HS-27A (cell line): Measurements from ENCODE around the gene PLD3.
"Not testable (repeated sequence)": the region's sequence is repeated elsewhere in the genome, so short reads cannot be mapped to it uniquely, and the experiment has no call there.

ENCODE experiments used
- DNase-seq: peaks from one replicate; pipeline ENCODE4 v3.0.0-alpha.2; 2012; ENCODE audit warnings: low read depth, missing footprints

Gene PLD3

GRCh38 chr19:40365613-40366401 lies 17.3 kb downstream of the PLD3 start:
- DNase-seq, result no peak

- no peak for DNase-seq
Measured at GRCh38 chr19:40366697-40367561, 18.4 kb downstream of the PLD3 start.

GRCh38 chr19:40367577-40368434 lies 19.3 kb downstream of the PLD3 start:
- no peak for DNase-seq

- no peak for DNase-seq
Measured at GRCh38 chr19:40369797-40370196, 21.3 kb downstream of the PLD3 start.

GRCh38 chr19:40370253-40370652 lies 21.8 kb downstream of the PLD3 start:
- not testable (repeated sequence) for DNase-seq

GRCh38 chr19:40370997-40371801 lies 22.7 kb downstream of the PLD3 start:
- DNase-seq, result no peak

- no peak for DNase-seq
Measured at GRCh38 chr19:40371802-40372122, 23.3 kb downstream of the PLD3 start.

GRCh38 chr19:40374084-40374483 lies 25.6 kb downstream of the PLD3 start:
- DNase-seq, result no peak

- DNase-seq, result no peak
Measured at GRCh38 chr19:40376286-40376862, 27.9 kb downstream of the PLD3 start.

GRCh38 chr19:40377876-40378385 lies 29.4 kb downstream of the PLD3 start:
- DNase-seq, result no peak

GRCh38 chr19:40378509-40378908 lies 30.0 kb downstream of the PLD3 start:
- DNase-seq, result no peak

- DNase-seq, result no peak
Measured at GRCh38 chr19:40379446-40380198, 31.1 kb downstream of the PLD3 start.

- no peak for DNase-seq
Measured at GRCh38 chr19:40380199-40381037, 31.9 kb downstream of the PLD3 start.

GRCh38 chr19:40381321-40381720 lies 32.8 kb downstream of the PLD3 start:
- DNase-seq, result no peak

- DNase-seq, result no peak
Measured at GRCh38 chr19:40383668-40384248, 35.3 kb downstream of the PLD3 start.

GRCh38 chr19:40387155-40387554 lies 38.7 kb downstream of the PLD3 start:
- no peak for DNase-seq

- no peak for DNase-seq
Measured at GRCh38 chr19:40388481-40388880, 40.0 kb downstream of the PLD3 start.

GRCh38 chr19:40389404-40390083 lies 41.0 kb downstream of the PLD3 start:
- no peak for DNase-seq
